HEK293 (cell line): Measurements from ENCODE around the gene RPS14.
"Not testable (repeated sequence)": the region's sequence is repeated elsewhere in the genome, so short reads cannot be mapped to it uniquely, and the experiment has no call there.

Source experiments
- GFI1B ChIP-seq: fragments of 450-650 bp; formaldehyde crosslinking; IDR thresholded peaks from 2 replicates; pipeline ENCODE4 v1.5.1; 2016; ENCODE audit warnings: missing biosample characterization, missing genetic modification characterization
- TCF7L2 ChIP-seq: IDR thresholded peaks from 2 replicates; pipeline ENCODE4 v1.6.1; 2011; ENCODE audit warnings: low read depth, mild to moderate bottlenecking, inconsistent platforms, low read length, moderate library complexity, borderline replicate concordance
- ZNF274 ChIP-seq, 2 experiments: fragments of 200-500 bp in 1 of 2; fragments of 450-650 bp in 1 of 2; sonication (Bioruptor generic) in 1 of 2; formaldehyde crosslinking in 1 of 2; IDR thresholded peaks; 2 replicates each; pipeline versions ENCODE4 v1.5.1 to v1.6.1; 2014 to 2016; ENCODE audit warnings: borderline replicate concordance in 1 of 2, inconsistent platforms in 1 of 2, low read length in 1 of 2, missing biosample characterization in 1 of 2, missing genetic modification characterization in 1 of 2
- ZNF335 ChIP-seq: fragments of 450-650 bp; formaldehyde crosslinking; conservative IDR thresholded peaks from 2 replicates; pipeline ENCODE4 v1.5.1; 2016; ENCODE audit warnings: missing biosample characterization, missing genetic modification characterization
- TF ChIP-seq, protein P1 (sequence below): fragments of 450-650 bp; formaldehyde crosslinking; IDR thresholded peaks from 2 replicates; pipeline ENCODE4 v1.5.1; 2016; ENCODE audit warnings: missing biosample characterization, missing genetic modification characterization
- TF ChIP-seq, protein P2 (sequence below): fragments of 450-650 bp; formaldehyde crosslinking; IDR thresholded peaks from 2 replicates; pipeline ENCODE4 v1.5.1; 2016; ENCODE audit warnings: missing biosample characterization, missing genetic modification characterization, low read depth
- TF ChIP-seq, protein P3 (sequence below): fragments of 450-650 bp; formaldehyde crosslinking; IDR thresholded peaks from 2 replicates; pipeline ENCODE4 v1.5.1; 2017; ENCODE audit warnings: missing biosample characterization, missing genetic modification characterization

DNA sequence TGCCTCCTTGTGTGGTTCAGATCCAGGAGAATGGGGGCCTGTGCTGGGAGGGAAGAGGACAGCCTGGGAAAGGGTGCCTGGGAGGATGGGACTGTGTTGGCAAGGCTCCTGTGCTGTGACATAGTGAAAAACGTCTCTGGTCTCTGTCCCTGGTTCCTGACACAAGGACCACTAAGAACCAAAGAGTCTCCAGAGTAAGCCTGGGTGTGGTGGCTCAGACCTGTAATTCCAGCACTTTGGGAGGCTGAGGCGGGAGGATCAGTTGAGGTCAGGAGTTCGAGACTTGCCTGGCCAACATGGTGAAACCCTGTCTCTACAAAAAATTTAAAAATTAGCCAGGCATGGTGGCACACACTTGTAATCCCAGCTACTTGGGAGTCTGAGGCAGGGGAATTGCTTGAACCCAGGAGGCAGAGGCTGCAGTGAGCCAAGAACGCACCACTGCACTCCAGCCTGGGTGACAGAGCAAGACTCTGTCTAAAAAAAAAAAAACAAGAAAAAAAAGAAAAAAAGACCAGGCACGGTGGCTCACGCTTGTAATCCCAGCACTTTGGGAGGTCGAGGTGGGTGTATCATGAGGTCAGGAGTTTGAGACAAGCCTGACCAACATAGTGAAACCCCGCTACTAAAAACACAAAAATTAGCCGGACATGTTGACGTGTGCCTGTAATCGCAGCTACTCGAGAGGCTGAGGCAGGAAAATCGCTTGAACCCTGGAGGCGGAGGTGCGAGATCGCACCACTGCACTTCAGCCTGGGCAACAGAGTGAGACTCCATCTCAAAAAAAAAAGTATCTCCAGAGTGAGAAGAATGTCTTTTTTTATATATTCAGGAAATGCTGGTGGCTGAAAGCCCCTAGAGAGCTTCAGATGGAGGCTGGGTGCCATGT is 35.4 kb downstream of the RPS14 start:
- not testable (repeated sequence) for TF ChIP-seq ZNF335 (tag by site-specific recombination); TCF7L2; ZNF274 (IDR thresholded peaks at IDR 0.05; ENCODE audit: low read length); ZNF274 (tag by site-specific recombination; IDR thresholded peaks at IDR 0.05; ENCODE audit: borderline replicate concordance); GFI1B (tag by site-specific recombination)
- TF ChIP-seq, protein P1, sequence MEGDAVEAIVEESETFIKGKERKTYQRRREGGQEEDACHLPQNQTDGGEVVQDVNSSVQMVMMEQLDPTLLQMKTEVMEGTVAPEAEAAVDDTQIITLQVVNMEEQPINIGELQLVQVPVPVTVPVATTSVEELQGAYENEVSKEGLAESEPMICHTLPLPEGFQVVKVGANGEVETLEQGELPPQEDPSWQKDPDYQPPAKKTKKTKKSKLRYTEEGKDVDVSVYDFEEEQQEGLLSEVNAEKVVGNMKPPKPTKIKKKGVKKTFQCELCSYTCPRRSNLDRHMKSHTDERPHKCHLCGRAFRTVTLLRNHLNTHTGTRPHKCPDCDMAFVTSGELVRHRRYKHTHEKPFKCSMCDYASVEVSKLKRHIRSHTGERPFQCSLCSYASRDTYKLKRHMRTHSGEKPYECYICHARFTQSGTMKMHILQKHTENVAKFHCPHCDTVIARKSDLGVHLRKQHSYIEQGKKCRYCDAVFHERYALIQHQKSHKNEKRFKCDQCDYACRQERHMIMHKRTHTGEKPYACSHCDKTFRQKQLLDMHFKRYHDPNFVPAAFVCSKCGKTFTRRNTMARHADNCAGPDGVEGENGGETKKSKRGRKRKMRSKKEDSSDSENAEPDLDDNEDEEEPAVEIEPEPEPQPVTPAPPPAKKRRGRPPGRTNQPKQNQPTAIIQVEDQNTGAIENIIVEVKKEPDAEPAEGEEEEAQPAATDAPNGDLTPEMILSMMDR = not testable (repeated sequence)
- TF ChIP-seq, protein P2, sequence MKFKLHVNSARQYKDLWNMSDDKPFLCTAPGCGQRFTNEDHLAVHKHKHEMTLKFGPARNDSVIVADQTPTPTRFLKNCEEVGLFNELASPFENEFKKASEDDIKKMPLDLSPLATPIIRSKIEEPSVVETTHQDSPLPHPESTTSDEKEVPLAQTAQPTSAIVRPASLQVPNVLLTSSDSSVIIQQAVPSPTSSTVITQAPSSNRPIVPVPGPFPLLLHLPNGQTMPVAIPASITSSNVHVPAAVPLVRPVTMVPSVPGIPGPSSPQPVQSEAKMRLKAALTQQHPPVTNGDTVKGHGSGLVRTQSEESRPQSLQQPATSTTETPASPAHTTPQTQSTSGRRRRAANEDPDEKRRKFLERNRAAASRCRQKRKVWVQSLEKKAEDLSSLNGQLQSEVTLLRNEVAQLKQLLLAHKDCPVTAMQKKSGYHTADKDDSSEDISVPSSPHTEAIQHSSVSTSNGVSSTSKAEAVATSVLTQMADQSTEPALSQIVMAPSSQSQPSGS (tag by site-specific recombination) = not testable (repeated sequence)
- TF ChIP-seq, protein P3, sequence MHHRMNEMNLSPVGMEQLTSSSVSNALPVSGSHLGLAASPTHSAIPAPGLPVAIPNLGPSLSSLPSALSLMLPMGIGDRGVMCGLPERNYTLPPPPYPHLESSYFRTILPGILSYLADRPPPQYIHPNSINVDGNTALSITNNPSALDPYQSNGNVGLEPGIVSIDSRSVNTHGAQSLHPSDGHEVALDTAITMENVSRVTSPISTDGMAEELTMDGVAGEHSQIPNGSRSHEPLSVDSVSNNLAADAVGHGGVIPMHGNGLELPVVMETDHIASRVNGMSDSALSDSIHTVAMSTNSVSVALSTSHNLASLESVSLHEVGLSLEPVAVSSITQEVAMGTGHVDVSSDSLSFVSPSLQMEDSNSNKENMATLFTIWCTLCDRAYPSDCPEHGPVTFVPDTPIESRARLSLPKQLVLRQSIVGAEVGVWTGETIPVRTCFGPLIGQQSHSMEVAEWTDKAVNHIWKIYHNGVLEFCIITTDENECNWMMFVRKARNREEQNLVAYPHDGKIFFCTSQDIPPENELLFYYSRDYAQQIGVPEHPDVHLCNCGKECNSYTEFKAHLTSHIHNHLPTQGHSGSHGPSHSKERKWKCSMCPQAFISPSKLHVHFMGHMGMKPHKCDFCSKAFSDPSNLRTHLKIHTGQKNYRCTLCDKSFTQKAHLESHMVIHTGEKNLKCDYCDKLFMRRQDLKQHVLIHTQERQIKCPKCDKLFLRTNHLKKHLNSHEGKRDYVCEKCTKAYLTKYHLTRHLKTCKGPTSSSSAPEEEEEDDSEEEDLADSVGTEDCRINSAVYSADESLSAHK (tag by site-specific recombination) = not testable (repeated sequence)
